WTC11 (cell line): ENCODE results near the gene CSNK2A2. TPM values are rescaled to one million over a fixed set of nuclear protein-coding genes. Genes with fewer than 3 reads are reported as not detected.
A peak's percentile ranks its signal among the peaks of the same experiment; 100 is the strongest.

ENCODE experiments used
- ATAC-seq: fragments of 200-7000 bp; cut with Tn5 transposase; 2 replicates; pipeline ENCODE4 v1.10.0; 2021; ENCODE audit warnings: mild to moderate bottlenecking, moderate library complexity
- CTCF ChIA-PET: fragments of 300-600 bp; sonication (Branson Sonifier 250); formaldehyde crosslinking; loops from one replicate; lab custom pipeline; 2021; ENCODE audit warnings: antibody characterized with exemption; lab: Charles Lee
- POLR2A ChIA-PET: fragments of 350-600 bp; sonication (Branson Sonifier 250); formaldehyde crosslinking; loops from one replicate; lab custom pipeline; 2021; ENCODE audit warnings: antibody characterized with exemption; lab: Charles Lee
- DNase-seq: peaks from one replicate; pipeline ENCODE4 v3.0.0; 2021; ENCODE audit warnings: low spot score
- H3K27ac Mint-ChIP-seq: 2 replicates; pipeline ENCODE4 v1.8.0; 2021; ENCODE audit warnings: mixed read lengths
- H3K27me3 Mint-ChIP-seq: 2 replicates; pipeline ENCODE4 v1.8.0; 2021; ENCODE audit warnings: low read depth, mild to moderate bottlenecking, moderate library complexity, mixed read lengths
- H3K36me3 Mint-ChIP-seq: 2 replicates; pipeline ENCODE4 v1.8.0; 2021; ENCODE audit warnings: mixed read lengths
- H3K4me1 Mint-ChIP-seq: 2 replicates; pipeline ENCODE4 v1.8.0; 2022; ENCODE audit warnings: mixed read lengths
- H3K4me3 Mint-ChIP-seq: 2 replicates; pipeline ENCODE4 v1.8.0; 2021; ENCODE audit warnings: mild to moderate bottlenecking, moderate library complexity, mixed read lengths
- H3K9me3 Mint-ChIP-seq: 2 replicates; pipeline ENCODE4 v1.8.0; 2021; ENCODE audit warnings: mixed read lengths
- CREB1 ChIP-seq: sonication (generic); formaldehyde crosslinking; IDR thresholded peaks from 2 replicates; pipeline ENCODE4 v1.8.0; 2023; ENCODE audit warnings: mild to moderate bottlenecking, missing genetic modification reagents
- ETV6 ChIP-seq: sonication (generic); formaldehyde crosslinking; IDR thresholded peaks from 2 replicates; pipeline ENCODE4 v1.8.1; 2022; ENCODE audit warnings: mild to moderate bottlenecking, missing genetic modification reagents
- FOXK1 ChIP-seq: sonication (generic); formaldehyde crosslinking; IDR thresholded peaks from 2 replicates; pipeline ENCODE4 v1.8.0; 2022; ENCODE audit warnings: mild to moderate bottlenecking, moderate library complexity, missing genetic modification reagents
- GABPB1 ChIP-seq: sonication (generic); formaldehyde crosslinking; IDR thresholded peaks from 2 replicates; pipeline ENCODE4 v1.8.1; 2023; ENCODE audit warnings: mild to moderate bottlenecking, missing genetic modification reagents
- JAZF1 ChIP-seq: fragments of 250-450 bp; sonication (Bioruptor Pico); IDR thresholded peaks from 2 replicates; pipeline ENCODE4 v1.9.0; 2021; ENCODE audit warnings: moderate library complexity, mild to moderate bottlenecking, inconsistent platforms
- KAT7 ChIP-seq: sonication (generic); formaldehyde crosslinking; IDR thresholded peaks from 2 replicates; pipeline ENCODE4 v1.8.1; 2023; ENCODE audit warnings: missing genetic modification reagents, mild to moderate bottlenecking, borderline replicate concordance
- NFATC4 ChIP-seq: fragments of 250-450 bp; sonication (Bioruptor Pico); IDR thresholded peaks from 2 replicates; pipeline ENCODE4 v1.9.0; 2021; ENCODE audit warnings: mild to moderate bottlenecking
- NFYB ChIP-seq: sonication (generic); formaldehyde crosslinking; conservative IDR thresholded peaks from 2 replicates; pipeline ENCODE4 v1.8.0; 2022; ENCODE audit warnings: low read depth, missing genetic modification reagents
- NR1H2 ChIP-seq: sonication (generic); formaldehyde crosslinking; IDR thresholded peaks from 2 replicates; pipeline ENCODE4 v1.9.0; 2021; ENCODE audit warnings: mild to moderate bottlenecking, moderate library complexity, missing genetic modification reagents
- OVOL2 ChIP-seq: fragments of 250-450 bp; sonication (Bioruptor Pico); IDR thresholded peaks from 2 replicates; pipeline ENCODE4 v1.9.0; 2021; ENCODE audit warnings: mild to moderate bottlenecking, borderline replicate concordance
- ZNF121 ChIP-seq: sonication (generic); formaldehyde crosslinking; IDR thresholded peaks from 2 replicates; pipeline ENCODE4 v1.8.0; 2023; ENCODE audit warnings: missing genetic modification reagents
- ZNF219 ChIP-seq: sonication (generic); formaldehyde crosslinking; IDR thresholded peaks from 2 replicates; pipeline ENCODE4 v1.8.0; 2023; ENCODE audit warnings: missing genetic modification reagents, mild to moderate bottlenecking, borderline replicate concordance
- ZNF423 ChIP-seq: fragments of 250-450 bp; sonication (Bioruptor Pico); IDR thresholded peaks from 2 replicates; pipeline ENCODE4 v2.1.2; 2022; ENCODE audit warnings: mild to moderate bottlenecking, moderate library complexity
- ZSCAN18 ChIP-seq: fragments of 250-450 bp; sonication (Bioruptor Pico); IDR thresholded peaks from 2 replicates; pipeline ENCODE4 v2.1.2; 2022; ENCODE audit warnings: mild to moderate bottlenecking, moderate library complexity
- total RNA-seq: library from RNA; stranded (reverse); gene quantifications from 3 replicates; pipeline ENCODE4 v1.2.3, GENCODE V29; 2021
- TF ChIP-seq, protein P1 (sequence below): sonication (generic); formaldehyde crosslinking; IDR thresholded peaks from 2 replicates; pipeline ENCODE4 v1.8.0; 2022; ENCODE audit warnings: mild to moderate bottlenecking, missing genetic modification reagents
- TF ChIP-seq, protein P2 (sequence below): fragments of 250-450 bp; sonication (Bioruptor Pico); IDR thresholded peaks from 2 replicates; pipeline ENCODE4 v1.8.0; 2021; ENCODE audit warnings: mild to moderate bottlenecking
- TF ChIP-seq, protein P3 (sequence below): sonication (generic); formaldehyde crosslinking; IDR thresholded peaks from 2 replicates; pipeline ENCODE4 v1.8.1; 2022; ENCODE audit warnings: mild to moderate bottlenecking, missing genetic modification reagents, moderate library complexity, borderline replicate concordance
- TF ChIP-seq, protein P4 (sequence below): sonication (generic); formaldehyde crosslinking; conservative IDR thresholded peaks from 2 replicates; pipeline ENCODE4 v1.8.1; 2022; ENCODE audit warnings: mild to moderate bottlenecking, missing genetic modification reagents
- TF ChIP-seq, protein P5 (sequence below): sonication (generic); formaldehyde crosslinking; IDR thresholded peaks from 2 replicates; pipeline ENCODE4 v1.8.1; 2023; ENCODE audit warnings: mild to moderate bottlenecking, missing genetic modification reagents, moderate library complexity
- TF ChIP-seq, protein P6 (sequence below): fragments of 200-600 bp; IDR thresholded peaks from 2 replicates; pipeline ENCODE4 v1.8.0; 2022; ENCODE audit warnings: antibody characterized with exemption
- TF ChIP-seq, protein P7 (sequence below): sonication (generic); formaldehyde crosslinking; IDR thresholded peaks from 2 replicates; pipeline ENCODE4 v1.8.1; 2023; ENCODE audit warnings: mild to moderate bottlenecking, missing genetic modification reagents
- TF ChIP-seq, protein P8 (sequence below): fragments of 250-450 bp; sonication (Bioruptor Pico); IDR thresholded peaks from 2 replicates; pipeline ENCODE4 v1.9.0; 2021; ENCODE audit warnings: moderate library complexity, mild to moderate bottlenecking, inconsistent platforms, borderline replicate concordance

CSNK2A2 gene
- total RNA-seq, 1 experiment from 2014 or later = 114 TPM

GRCh38 chr16:58225965-58226602 is 28.2 kb upstream of the CSNK2A2 start (continued):
- TF ChIP-seq, protein P1, sequence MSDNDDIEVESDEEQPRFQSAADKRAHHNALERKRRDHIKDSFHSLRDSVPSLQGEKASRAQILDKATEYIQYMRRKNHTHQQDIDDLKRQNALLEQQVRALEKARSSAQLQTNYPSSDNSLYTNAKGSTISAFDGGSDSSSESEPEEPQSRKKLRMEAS (CRISPR knock-in tag) = no peak
- TF ChIP-seq NR1H2 (CRISPR knock-in tag) = no peak
- TF ChIP-seq ZNF219 = no peak
- TF ChIP-seq OVOL2 (CRISPR knock-in tag) = no peak
- TF ChIP-seq ZNF121 (CRISPR knock-in tag) = no peak

GRCh38 chr16:58222532-58223316 is 24.8 kb upstream of the CSNK2A2 start:
- no peak for DNase-seq
- CTCF ChIA-PET = no interaction called here

DNA sequence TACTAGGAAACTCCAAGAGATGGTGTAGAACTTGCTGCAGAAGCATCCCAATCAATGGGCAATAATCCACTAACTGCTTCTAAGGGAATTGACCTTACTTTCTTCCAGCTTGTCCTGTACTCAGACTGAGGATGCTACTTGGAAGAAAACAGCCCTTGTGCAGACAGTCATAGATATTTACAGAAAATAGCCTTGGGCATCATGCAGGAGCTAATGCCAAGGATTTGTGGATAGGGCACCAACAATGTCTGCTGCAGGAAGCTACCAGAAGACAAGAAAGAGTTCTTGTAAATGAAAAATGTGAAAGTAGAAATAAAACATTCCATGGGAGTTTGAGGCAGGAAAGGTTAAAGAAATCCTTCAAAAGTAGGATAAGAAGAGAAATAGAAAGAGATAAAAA is 21.5 kb upstream of the CSNK2A2 start:
- H3K27ac Mint-ChIP-seq = no peak overlapping the region
- H3K9me3 Mint-ChIP-seq = peaks cover 13% of the 10 kb centered on the region
- CTCF ChIA-PET = no interaction called here
- ATAC-seq (no peak), DNase-seq (no peak)
- H3K36me3 Mint-ChIP-seq = 0 out of 2 replicates have a peak, but pooled peaks cover 3% of the 10 kb centered on the region
- peaks cover 29% of the 10 kb centered on the region for H3K27me3 Mint-ChIP-seq
- no peak overlapping the region for H3K4me3 Mint-ChIP-seq
- H3K4me1 Mint-ChIP-seq = peaks cover 10% of the 10 kb centered on the region
- TF ChIP-seq JAZF1 (CRISPR knock-in tag) (no peak), FOXK1 (CRISPR knock-in tag) (no peak), CREB1 (no peak), KAT7 (CRISPR knock-in tag) (no peak), ZNF423 (CRISPR knock-in tag) (no peak), NFATC4 (CRISPR knock-in tag) (no peak), ZSCAN18 (CRISPR knock-in tag) (no peak), ETV6 (CRISPR knock-in tag) (no peak), NFYB (no peak)
- TF ChIP-seq, protein P2, sequence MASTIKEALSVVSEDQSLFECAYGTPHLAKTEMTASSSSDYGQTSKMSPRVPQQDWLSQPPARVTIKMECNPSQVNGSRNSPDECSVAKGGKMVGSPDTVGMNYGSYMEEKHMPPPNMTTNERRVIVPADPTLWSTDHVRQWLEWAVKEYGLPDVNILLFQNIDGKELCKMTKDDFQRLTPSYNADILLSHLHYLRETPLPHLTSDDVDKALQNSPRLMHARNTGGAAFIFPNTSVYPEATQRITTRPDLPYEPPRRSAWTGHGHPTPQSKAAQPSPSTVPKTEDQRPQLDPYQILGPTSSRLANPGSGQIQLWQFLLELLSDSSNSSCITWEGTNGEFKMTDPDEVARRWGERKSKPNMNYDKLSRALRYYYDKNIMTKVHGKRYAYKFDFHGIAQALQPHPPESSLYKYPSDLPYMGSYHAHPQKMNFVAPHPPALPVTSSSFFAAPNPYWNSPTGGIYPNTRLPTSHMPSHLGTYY (CRISPR knock-in tag) = no peak
- TF ChIP-seq, protein P3, sequence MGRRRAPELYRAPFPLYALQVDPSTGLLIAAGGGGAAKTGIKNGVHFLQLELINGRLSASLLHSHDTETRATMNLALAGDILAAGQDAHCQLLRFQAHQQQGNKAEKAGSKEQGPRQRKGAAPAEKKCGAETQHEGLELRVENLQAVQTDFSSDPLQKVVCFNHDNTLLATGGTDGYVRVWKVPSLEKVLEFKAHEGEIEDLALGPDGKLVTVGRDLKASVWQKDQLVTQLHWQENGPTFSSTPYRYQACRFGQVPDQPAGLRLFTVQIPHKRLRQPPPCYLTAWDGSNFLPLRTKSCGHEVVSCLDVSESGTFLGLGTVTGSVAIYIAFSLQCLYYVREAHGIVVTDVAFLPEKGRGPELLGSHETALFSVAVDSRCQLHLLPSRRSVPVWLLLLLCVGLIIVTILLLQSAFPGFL (CRISPR knock-in tag) = no peak
- TF ChIP-seq, protein P4, sequence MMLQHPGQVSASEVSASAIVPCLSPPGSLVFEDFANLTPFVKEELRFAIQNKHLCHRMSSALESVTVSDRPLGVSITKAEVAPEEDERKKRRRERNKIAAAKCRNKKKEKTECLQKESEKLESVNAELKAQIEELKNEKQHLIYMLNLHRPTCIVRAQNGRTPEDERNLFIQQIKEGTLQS (CRISPR knock-in tag) = no peak
- TF ChIP-seq, protein P5, sequence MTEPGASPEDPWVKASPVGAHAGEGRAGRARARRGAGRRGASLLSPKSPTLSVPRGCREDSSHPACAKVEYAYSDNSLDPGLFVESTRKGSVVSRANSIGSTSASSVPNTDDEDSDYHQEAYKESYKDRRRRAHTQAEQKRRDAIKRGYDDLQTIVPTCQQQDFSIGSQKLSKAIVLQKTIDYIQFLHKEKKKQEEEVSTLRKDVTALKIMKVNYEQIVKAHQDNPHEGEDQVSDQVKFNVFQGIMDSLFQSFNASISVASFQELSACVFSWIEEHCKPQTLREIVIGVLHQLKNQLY (CRISPR knock-in tag) = no peak
- TF ChIP-seq, protein P6, sequence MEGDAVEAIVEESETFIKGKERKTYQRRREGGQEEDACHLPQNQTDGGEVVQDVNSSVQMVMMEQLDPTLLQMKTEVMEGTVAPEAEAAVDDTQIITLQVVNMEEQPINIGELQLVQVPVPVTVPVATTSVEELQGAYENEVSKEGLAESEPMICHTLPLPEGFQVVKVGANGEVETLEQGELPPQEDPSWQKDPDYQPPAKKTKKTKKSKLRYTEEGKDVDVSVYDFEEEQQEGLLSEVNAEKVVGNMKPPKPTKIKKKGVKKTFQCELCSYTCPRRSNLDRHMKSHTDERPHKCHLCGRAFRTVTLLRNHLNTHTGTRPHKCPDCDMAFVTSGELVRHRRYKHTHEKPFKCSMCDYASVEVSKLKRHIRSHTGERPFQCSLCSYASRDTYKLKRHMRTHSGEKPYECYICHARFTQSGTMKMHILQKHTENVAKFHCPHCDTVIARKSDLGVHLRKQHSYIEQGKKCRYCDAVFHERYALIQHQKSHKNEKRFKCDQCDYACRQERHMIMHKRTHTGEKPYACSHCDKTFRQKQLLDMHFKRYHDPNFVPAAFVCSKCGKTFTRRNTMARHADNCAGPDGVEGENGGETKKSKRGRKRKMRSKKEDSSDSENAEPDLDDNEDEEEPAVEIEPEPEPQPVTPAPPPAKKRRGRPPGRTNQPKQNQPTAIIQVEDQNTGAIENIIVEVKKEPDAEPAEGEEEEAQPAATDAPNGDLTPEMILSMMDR = no peak
- TF ChIP-seq, protein P7, sequence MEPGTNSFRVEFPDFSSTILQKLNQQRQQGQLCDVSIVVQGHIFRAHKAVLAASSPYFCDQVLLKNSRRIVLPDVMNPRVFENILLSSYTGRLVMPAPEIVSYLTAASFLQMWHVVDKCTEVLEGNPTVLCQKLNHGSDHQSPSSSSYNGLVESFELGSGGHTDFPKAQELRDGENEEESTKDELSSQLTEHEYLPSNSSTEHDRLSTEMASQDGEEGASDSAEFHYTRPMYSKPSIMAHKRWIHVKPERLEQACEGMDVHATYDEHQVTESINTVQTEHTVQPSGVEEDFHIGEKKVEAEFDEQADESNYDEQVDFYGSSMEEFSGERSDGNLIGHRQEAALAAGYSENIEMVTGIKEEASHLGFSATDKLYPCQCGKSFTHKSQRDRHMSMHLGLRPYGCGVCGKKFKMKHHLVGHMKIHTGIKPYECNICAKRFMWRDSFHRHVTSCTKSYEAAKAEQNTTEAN (CRISPR knock-in tag) = no peak
- POLR2A ChIA-PET = no interaction called here

More at GRCh38 chr16:58222532-58223316, 24.8 kb upstream of the CSNK2A2 start:
- ATAC-seq = peak; percentile 78
- no peak overlapping the region for H3K4me3 Mint-ChIP-seq
- H3K9me3 Mint-ChIP-seq = no peaks in the 10 kb centered on the region
- H3K27me3 Mint-ChIP-seq = peaks cover 29% of the 10 kb centered on the region
- TF ChIP-seq, protein P8, sequence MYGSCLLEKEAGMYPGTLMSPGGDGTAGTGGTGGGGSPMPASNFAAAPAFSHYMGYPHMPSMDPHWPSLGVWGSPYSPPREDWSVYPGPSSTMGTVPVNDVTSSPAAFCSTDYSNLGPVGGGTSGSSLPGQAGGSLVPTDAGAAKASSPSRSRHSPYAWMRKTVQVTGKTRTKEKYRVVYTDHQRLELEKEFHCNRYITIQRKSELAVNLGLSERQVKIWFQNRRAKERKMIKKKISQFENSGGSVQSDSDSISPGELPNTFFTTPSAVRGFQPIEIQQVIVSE = no peak
- 0 out of 2 replicates have a peak, but pooled peaks have one; percentile 26 for TF ChIP-seq GABPB1 (CRISPR knock-in tag)
- TF ChIP-seq, all 79 proteins: peak for 1
- H3K27ac Mint-ChIP-seq = no peak overlapping the region
- POLR2A ChIA-PET = interaction anchor here (0.7 kb wide), 1 partner anchor 141 kb away, joined by 3 read pairs; no protein-coding TSS in a partner anchor
- H3K36me3 Mint-ChIP-seq = no peaks in the 10 kb centered on the region
- peaks cover 6% of the 10 kb centered on the region; the same call in 1 of the 2 replicates for H3K4me1 Mint-ChIP-seq
